ENCODE data around the gene FOXK2.

The FOXK2 gene

DNA sequence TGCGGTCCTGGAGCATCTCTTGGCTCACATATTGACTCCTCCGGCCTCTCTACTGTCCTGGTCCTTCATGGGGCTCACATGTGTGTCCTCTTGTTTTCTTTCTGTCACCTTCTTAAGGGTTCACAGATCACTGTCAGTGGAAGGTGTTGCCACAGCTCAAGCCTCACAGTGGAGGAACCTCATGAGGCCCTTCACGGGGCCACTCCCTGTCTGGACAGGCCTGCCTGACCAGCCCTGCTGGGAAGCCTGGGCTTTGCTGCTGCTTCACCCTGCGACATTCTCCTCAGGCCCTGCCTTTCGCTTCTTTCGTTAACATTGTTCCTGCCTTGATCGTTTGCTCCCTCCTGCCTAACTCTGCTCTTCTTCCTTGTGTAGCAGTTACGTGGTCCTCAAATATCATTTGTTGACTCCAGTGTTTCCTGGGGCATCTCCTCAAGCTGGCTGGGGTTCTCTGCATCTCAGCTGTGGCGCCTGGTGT lies 72.8 kb downstream of the FOXK2 start:
- no peak for DNase-seq

GRCh38 chr17:82592767-82593589 lies 73.4 kb downstream of the FOXK2 start:
- peak; percentile 55 for DNase-seq

DNA sequence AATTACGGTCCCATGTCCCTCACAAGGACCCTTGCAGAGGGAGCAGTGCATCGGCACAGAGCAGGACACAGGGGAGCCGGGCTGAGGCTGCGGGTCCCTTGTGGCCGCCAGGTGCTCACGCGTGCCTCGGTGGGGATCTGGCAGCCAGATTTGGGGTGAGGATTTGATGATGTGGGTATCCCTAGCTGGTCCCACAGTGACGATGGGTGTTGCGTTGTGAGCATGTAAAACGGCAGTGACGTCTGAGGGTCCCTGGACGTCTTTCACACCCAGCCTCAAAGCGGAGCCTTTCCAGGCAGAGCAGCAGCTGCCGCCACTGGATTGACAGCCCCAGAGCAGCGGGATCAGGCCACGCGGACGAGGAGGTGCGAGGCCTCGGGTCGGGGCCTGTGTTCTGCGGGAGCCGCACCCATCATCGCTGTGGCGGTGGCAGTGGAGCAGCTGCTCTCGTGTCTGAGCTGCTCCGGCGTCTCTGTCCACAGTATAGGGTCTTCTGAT lies 74.1 kb downstream of the FOXK2 start:
- no peak for DNase-seq

DNA sequence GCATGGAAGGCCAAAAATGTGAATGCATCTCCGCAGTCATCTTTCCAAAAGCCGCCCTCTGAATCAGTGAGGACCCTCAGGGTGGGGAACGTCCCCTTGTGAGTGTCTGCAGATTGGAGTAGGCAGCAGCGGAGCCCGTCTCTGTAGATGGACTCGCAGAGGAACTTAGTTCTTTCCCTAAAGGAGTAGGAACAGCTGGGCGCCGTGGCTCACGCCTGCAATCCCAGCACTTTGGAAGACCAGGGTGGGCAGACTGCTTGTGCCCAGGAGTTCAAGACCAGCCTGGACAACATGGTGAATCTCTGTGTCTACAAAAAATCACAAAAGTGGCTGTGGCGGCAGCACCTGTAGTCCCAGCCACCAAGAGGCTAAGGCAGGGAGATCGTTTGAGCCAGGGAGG lies 75.0 kb downstream of the FOXK2 start:
- no peak for DNase-seq

DNA sequence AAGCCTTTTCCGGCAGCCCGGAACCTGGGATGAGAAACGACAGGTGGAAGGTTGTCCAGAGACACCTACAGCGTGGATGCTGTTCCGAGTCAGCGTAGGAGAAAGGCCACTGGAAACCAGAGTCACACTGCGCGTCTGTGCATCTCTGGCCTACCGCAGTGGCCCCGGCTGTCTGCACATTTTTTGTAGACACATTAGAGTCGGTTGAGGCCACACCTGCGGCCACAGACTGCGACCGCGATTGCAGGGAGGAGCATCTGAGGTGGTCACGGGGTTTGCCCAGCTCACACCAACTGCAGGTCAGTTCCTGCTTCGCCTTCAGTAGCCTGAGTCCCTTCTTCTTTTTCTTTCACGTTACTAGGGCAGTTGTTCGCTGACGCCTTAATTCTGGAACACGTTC lies 76.4 kb downstream of the FOXK2 start:
- no peak for DNase-seq

GRCh38 chr17:82596296-82596695 lies 76.8 kb downstream of the FOXK2 start:
- no peak for DNase-seq

DNA sequence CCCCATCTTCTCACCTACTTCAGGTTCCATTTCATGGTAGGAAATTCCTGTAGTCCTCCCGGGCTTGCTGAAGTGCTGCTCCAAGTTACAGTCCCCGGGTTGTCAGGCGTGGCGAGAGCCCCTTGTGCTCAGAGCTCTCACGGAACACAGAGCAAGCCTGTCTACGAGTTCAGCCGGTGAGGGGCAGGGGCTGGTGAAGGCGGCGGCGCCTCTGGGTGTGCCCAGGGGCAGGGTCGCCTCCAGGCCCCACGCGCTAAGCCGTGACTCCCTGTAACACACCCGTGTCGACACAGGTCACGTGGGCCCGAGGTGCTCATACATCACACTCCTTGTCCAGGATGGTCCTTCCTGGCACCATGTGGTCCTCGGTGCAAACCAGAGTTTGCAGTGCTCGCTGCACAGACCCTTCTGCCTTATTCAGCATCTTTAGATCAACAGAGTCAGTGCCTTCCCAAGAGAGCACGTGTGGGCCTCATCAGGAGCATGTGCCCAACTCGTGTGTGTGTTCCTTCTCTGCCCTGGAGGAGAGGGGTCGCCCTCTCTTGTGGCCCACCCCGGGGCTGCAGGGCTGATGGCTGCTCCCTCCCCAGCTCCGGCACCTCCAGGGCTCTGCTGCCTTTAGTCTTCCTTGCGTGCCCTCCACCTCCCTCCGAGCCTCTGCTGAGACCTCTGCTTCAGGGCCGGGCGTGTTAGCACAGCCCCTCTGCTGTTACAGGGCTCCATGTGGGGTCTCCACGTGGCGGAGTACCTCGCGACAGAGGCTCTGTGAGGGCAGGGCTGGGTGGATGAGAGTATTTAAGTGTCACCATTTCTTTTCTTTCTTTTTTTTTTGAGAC lies 77.5 kb downstream of the FOXK2 start:
- no peak for DNase-seq

GRCh38 chr17:82598256-82599119 lies 79.0 kb downstream of the FOXK2 start:
- DNase-seq = no peak

- no peak for DNase-seq
These were observed 80.4 kb downstream of the FOXK2 start for GRCh38 chr17:82599674-82600661.

DNA sequence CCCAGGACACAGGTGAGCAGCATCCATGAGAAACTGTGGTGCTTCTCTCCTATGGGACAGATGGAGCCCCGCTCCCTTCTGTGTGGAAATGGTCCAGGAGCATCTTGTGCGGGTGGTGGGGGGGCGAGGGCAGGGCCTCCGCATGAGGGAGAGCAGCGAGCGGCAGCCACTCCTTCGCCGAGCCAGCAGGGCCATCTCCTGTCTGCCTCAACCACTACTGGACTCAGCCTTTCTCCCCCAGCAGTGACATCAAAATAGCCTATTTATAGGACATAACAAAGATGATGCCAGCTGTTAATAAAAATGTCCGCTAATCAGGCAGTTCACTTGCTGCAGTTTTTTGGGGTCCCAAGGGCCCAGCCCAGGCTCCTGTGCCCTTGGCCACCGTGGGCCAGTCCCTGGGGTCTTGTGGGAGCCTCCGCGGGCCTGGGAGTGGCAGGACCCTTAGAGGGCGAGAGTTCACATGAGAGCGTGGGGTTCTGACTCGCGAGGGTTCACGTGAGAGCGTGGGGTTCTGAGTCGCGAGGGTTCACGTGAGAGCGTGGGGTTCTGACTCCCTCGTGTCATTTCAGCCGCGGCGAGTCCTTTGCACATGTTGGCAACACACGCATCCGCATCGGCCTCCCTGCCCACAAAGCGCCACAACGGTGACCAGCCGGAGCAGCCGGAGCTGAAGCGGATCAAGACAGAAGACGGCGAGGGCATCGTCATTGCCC lies 81.4 kb downstream of the FOXK2 start:
- no peak for DNase-seq

DNA sequence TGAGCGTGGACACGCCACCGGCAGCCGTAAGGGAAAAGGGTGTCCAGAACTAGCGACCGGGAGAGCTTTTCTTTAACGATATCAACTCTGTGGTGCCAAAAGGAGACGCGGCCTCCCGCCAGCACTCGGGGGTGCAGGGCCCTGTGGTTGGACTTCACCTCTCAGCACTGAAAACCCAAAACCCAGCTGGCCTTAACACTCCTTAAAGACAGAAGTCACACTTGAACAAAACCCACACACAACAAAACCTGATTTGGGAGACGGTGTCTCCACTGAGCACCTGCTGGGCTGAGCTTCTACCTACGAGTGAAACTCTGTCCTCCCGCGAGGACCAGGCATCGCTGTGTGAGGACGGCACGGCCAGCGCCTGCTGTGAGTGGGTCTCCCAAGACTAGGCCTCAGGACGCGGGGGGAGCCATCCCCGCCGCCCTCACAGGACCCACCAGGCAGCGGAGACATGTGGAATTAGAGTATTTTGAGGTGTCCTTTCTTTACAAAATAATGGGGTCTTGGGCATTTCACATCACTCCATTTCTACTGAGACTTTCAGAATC lies 82.0 kb downstream of the FOXK2 start:
- DNase-seq = no peak

GRCh38 chr17:82602487-82602886 lies 83.0 kb downstream of the FOXK2 start:
- no peak for DNase-seq

DNA sequence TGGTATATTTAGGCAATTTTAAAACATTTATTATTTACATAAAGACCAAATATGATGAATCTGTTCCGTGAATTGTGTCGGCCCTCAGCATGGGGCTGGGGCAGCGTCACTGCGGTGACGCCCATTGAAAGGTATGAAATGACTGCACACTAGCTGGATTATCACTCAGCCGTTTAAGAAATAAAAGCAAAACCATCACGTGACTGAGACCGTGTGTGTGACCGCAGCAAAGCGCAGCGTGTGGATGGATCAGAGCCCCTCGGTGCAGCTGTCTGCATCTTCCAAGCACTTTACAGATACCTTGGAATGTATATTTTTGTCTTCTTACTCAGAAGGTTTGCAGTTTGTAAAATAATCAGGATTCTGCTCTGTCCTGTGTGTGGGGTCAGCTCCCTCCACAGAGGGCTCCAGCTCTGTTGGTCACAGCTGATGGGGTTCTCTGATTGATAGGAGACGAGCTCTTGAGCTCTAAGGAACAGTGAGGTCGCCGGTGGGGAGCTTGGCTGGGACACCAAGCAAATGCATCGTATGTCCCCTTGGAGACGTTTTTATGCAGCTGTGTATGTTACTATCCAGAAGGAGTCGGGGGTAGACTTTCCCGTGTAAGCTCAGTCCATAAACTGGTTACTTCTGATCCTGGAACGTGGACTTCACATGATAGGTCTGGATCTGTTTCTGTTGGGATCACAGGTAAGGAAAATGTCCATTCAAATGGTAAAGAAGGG lies 83.6 kb downstream of the FOXK2 start:
- DNase-seq = no peak

GRCh38 chr17:82603981-82604448 lies 84.5 kb downstream of the FOXK2 start:
- DNase-seq = peak; percentile 23

DNA sequence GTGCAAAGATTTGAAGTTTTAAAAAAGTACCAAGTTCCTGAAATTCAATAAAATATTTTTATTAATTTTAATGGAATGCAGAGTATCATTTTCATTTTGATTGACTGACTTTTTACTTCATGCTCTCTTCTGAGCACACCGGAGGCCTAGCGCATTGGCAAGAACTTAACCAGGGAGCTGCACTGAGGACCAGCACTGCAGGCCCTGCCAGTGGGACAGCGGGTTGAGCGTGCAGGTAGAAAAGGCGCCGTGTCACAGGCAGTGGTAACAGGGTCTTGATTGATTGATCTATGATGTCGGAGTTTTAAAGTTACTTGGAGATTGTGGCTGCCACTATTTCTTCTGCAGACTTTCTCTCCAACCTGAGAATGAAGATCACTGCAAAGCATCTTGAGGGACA lies 85.0 kb downstream of the FOXK2 start:
- no peak for DNase-seq

- DNase-seq = no peak
These were observed 86.5 kb downstream of the FOXK2 start for GRCh38 chr17:82605939-82606600.

GRCh38 chr17:82608816-82609215 lies 89.3 kb downstream of the FOXK2 start:
- DNase-seq = no peak

DNA sequence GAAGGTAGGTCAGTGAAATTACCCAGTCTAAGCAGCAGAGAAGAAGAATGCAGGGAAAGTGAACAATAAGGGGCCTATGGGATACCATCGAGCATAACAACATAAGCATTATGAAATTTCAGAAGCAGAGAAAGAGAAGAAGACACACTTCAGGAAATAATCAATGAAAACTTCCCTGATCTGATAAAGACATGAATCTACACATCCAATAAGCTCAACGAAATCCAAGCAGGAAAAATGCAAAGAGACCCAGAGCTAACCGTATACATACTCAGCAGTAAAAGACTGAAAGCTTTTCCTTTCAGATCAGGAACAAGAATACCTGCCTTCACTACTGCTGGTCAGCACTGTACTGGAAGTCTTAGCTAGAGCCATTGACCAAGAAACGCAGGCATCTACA lies 90.1 kb downstream of the FOXK2 start:
- DNase-seq = no peak
